Measurements from ENCODE around the gene SURF2. TPM values are rescaled to one million over a fixed set of nuclear protein-coding genes. Genes with fewer than 3 reads are reported as not detected.
"Not testable (repeated sequence)": the region's sequence is repeated elsewhere in the genome, so short reads cannot be mapped to it uniquely, and the experiment has no call there.

SURF2 gene
- total RNA-seq, 1 donor from 2014 or later = 12.0 TPM

- Histone ChIP-seq H3K9me3 (no peaks in the 10 kb centered on the region), H3K27ac (peak overlapping the region; percentile 96), H3K4me1 (peaks cover 51% of the 10 kb centered on the region), H3K27me3 (no peaks in the 10 kb centered on the region), H3K4me3 (peak overlapping the region; percentile 96), H3K36me3 (peaks cover 14% of the 10 kb centered on the region)
- no peak for DNase-seq
- no peak for TF ChIP-seq CTCF (IDR thresholded peaks at IDR 0.05)
- intact Hi-C loops (cut with DNase I) = no loop called here
- no peak for ATAC-seq
Observed at GRCh38 chr9:133374612-133375115, 18.3 kb downstream of the SURF2 start.

- intact Hi-C loops (cut with DNase I) = no loop called here
- H3K4me1 ChIP-seq = peaks cover 46% of the 10 kb centered on the region
- no peaks in the 10 kb centered on the region for H3K9me3 ChIP-seq
- peak overlapping the region; percentile 96 for H3K27ac ChIP-seq
- ATAC-seq (peak; percentile 7), DNase-seq (no peak)
- peak overlapping the region; percentile 96 for H3K4me3 ChIP-seq
- H3K27me3 ChIP-seq = no peaks in the 10 kb centered on the region
- H3K36me3 ChIP-seq = peaks cover 8% of the 10 kb centered on the region
- no peak for TF ChIP-seq CTCF (IDR thresholded peaks at IDR 0.05)
Observed at GRCh38 chr9:133375116-133375723, 18.9 kb downstream of the SURF2 start.

- ATAC-seq (peak; percentile 98), DNase-seq (peak; percentile 98)
- TF ChIP-seq CTCF (IDR thresholded peaks at IDR 0.05) = no peak
- Histone ChIP-seq H3K27ac (peak within 1 kb of the TSS; percentile 96), H3K9me3 (no peaks in the 10 kb centered on the region), H3K4me3 (peak within 1 kb of the TSS; percentile 96), H3K36me3 (peaks cover under 1% of the 10 kb centered on the region), H3K4me1 (peaks cover 39% of the 10 kb centered on the region), H3K27me3 (no peaks in the 10 kb centered on the region)
- intact Hi-C loops (cut with DNase I) = no loop called here
Observed at GRCh38 chr9:133375724-133376654, 19.6 kb downstream of the SURF2 start, which contains the start of the genes STKLD1 and SURF4. Gene STKLD1 (plus strand): TSS chr9:133376366. CDS start chr9:133376474, 108 bp downstream. Gene SURF4 (minus strand): TSS chr9:133376060. CDS start chr9:133375969, 91 bp downstream.

GRCh38 chr9:133377280-133377679 lies 20.9 kb downstream of the SURF2 start:
- H3K27ac ChIP-seq; H3K36me3 ChIP-seq; H3K4me3 ChIP-seq; DNase-seq; ATAC-seq; intact Hi-C loops (cut with DNase I); H3K9me3 ChIP-seq; H3K27me3 ChIP-seq: not testable (repeated sequence)
- peaks cover 26% of the 10 kb centered on the region for H3K4me1 ChIP-seq

GRCh38 chr9:133377721-133378216 lies 21.4 kb downstream of the SURF2 start:
- no peak for ATAC-seq
- no peak overlapping the region for H3K27ac ChIP-seq
- no peaks in the 10 kb centered on the region for H3K9me3 ChIP-seq
- no peaks in the 10 kb centered on the region for H3K36me3 ChIP-seq
- intact Hi-C loops (cut with DNase I) = no loop called here
- DNase-seq = no peak
- H3K4me1 ChIP-seq = peaks cover 21% of the 10 kb centered on the region
- TF ChIP-seq CTCF (IDR thresholded peaks at IDR 0.05) = no peak
- no peaks in the 10 kb centered on the region for H3K27me3 ChIP-seq
- no peak overlapping the region for H3K4me3 ChIP-seq

All from upper lobe of right lung (tissue), 1 donor.